ENCODE data around the gene TFR2. TPM values are rescaled to one million over a fixed set of nuclear protein-coding genes. Genes with fewer than 3 reads are reported as not detected.

TFR2 gene
- total RNA-seq, 1 experiment from 2014 or later: 9.1 TPM

DNA sequence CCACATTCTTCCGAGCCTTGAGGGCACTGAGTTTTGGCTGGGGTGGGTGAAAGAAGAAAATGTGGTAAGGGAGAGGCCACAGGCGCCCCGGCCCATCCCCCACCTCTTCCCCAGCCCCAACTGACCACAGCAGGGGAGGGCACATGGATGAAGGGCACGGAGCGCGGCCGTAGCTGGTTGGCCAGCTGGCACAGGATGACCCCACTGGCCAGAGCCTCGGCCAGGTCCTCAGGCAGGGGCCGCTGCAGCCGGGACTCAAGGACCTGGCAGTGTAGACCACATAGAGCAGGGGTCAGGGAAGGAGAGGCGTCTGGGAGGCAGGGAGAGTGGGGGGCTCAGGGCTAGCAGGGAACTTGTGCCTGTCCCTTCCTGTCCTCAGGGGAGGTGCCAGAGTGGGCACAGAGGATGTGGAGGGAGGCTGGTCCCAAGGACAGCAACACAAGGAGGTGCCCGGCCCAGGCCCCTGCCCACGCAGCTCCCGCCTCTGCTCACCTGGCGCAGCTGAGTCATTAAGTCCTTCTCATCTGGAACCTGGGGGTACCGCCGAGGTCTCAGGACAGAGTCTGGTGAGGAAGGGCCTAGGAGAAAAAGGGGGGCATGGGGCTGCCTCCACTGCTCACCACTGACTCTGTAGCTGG, 65.5 kb downstream of the TFR2 start:
- no peaks in the 10 kb centered on the region for H3K9me3 ChIP-seq (ENCODE audit: control insufficient read depth, insufficient read depth, low read depth, low read length)
- H3K36me3 ChIP-seq (ENCODE audit: control insufficient read depth, insufficient read depth, low read length): no peaks in the 10 kb centered on the region
- H3K4me3 ChIP-seq (ENCODE audit: low read depth in 2 of 2, low read length in 2 of 2): no peak overlapping the region
- POLR2A ChIA-PET: no interaction called here
- BruUV-seq (replicated peaks): no TSS peak
- DNase-seq (ENCODE audit: low read depth, low spot score) (no peak), ATAC-seq (no peak)
- peaks cover 15% of the 10 kb centered on the region for H3K4me1 ChIP-seq (ENCODE audit: control insufficient read depth, insufficient read depth, low read length)
- H3K27ac ChIP-seq (ENCODE audit: low read length): no peak overlapping the region
- no peaks in the 10 kb centered on the region for H3K27me3 ChIP-seq (ENCODE audit: control insufficient read depth, insufficient read depth, low read length)
- intact Hi-C loops (cut with micrococcal nuclease; ENCODE audit: unreplicated experiment) (no loop called here), in situ Hi-C loops (cut with HindIII; ENCODE audit: low pct_unique_long_range_greater_than_20kb, low sequenced_read_pairs) (no loop called here)
- CTCF ChIA-PET: no interaction called here
- TF ChIP-seq POLR2AphosphoS5 (IDR thresholded peaks at IDR 0.05; ENCODE audit: low read depth, low read length): no peak
- TF ChIP-seq, protein P1, sequence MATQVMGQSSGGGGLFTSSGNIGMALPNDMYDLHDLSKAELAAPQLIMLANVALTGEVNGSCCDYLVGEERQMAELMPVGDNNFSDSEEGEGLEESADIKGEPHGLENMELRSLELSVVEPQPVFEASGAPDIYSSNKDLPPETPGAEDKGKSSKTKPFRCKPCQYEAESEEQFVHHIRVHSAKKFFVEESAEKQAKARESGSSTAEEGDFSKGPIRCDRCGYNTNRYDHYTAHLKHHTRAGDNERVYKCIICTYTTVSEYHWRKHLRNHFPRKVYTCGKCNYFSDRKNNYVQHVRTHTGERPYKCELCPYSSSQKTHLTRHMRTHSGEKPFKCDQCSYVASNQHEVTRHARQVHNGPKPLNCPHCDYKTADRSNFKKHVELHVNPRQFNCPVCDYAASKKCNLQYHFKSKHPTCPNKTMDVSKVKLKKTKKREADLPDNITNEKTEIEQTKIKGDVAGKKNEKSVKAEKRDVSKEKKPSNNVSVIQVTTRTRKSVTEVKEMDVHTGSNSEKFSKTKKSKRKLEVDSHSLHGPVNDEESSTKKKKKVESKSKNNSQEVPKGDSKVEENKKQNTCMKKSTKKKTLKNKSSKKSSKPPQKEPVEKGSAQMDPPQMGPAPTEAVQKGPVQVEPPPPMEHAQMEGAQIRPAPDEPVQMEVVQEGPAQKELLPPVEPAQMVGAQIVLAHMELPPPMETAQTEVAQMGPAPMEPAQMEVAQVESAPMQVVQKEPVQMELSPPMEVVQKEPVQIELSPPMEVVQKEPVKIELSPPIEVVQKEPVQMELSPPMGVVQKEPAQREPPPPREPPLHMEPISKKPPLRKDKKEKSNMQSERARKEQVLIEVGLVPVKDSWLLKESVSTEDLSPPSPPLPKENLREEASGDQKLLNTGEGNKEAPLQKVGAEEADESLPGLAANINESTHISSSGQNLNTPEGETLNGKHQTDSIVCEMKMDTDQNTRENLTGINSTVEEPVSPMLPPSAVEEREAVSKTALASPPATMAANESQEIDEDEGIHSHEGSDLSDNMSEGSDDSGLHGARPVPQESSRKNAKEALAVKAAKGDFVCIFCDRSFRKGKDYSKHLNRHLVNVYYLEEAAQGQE (IDR thresholded peaks at IDR 0.05; ENCODE audit: insufficient read depth in 1 of 2, low read depth in 2 of 2, low read length in 1 of 2): no peak
- no peak for TF ChIP-seq SIN3A (IDR thresholded peaks at IDR 0.05; ENCODE audit: borderline replicate concordance, insufficient read depth, low read depth, low read length)
- TF ChIP-seq TCF7L2 (IDR thresholded peaks at IDR 0.05; ENCODE audit: low read depth, low read length): no peak
- TF ChIP-seq, protein P2, sequence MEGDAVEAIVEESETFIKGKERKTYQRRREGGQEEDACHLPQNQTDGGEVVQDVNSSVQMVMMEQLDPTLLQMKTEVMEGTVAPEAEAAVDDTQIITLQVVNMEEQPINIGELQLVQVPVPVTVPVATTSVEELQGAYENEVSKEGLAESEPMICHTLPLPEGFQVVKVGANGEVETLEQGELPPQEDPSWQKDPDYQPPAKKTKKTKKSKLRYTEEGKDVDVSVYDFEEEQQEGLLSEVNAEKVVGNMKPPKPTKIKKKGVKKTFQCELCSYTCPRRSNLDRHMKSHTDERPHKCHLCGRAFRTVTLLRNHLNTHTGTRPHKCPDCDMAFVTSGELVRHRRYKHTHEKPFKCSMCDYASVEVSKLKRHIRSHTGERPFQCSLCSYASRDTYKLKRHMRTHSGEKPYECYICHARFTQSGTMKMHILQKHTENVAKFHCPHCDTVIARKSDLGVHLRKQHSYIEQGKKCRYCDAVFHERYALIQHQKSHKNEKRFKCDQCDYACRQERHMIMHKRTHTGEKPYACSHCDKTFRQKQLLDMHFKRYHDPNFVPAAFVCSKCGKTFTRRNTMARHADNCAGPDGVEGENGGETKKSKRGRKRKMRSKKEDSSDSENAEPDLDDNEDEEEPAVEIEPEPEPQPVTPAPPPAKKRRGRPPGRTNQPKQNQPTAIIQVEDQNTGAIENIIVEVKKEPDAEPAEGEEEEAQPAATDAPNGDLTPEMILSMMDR (IDR thresholded peaks at IDR 0.05): no peak

DNA sequence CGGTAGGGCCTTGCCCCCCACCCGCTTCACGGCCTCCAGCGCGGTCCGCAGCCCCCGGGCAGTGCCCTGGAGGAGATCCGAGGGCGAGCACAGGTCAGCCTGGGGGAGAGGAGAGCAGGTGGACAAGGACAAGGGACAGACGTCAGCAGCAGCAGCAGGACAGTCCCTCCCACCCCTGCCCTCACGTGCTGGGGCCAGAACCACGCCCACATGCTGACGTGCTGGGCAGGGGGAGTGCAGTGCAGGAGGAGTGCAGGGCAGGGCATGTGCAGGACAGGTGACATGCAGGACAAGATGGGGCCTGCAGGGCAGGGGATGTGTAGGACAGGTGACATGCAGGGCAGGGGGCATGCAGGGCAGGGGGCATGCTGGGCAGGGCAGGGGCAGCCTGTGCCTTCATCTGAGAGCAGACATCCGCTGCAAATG, 66.1 kb downstream of the TFR2 start:
- intact Hi-C loops (cut with micrococcal nuclease; ENCODE audit: unreplicated experiment) (no loop called here), in situ Hi-C loops (cut with HindIII; ENCODE audit: low pct_unique_long_range_greater_than_20kb, low sequenced_read_pairs) (no loop called here)
- Histone ChIP-seq H3K4me3 (ENCODE audit: low read depth in 2 of 2, low read length in 2 of 2) (no peak overlapping the region), H3K4me1 (ENCODE audit: control insufficient read depth, insufficient read depth, low read length) (peaks cover 20% of the 10 kb centered on the region), H3K9me3 (ENCODE audit: control insufficient read depth, insufficient read depth, low read depth, low read length) (no peaks in the 10 kb centered on the region), H3K27me3 (ENCODE audit: control insufficient read depth, insufficient read depth, low read length) (no peaks in the 10 kb centered on the region), H3K36me3 (ENCODE audit: control insufficient read depth, insufficient read depth, low read length) (no peaks in the 10 kb centered on the region), H3K27ac (ENCODE audit: low read length) (no peak overlapping the region)
- POLR2A ChIA-PET: no interaction called here
- BruUV-seq (replicated peaks): no TSS peak
- TF ChIP-seq, protein P2 (IDR thresholded peaks at IDR 0.05): no peak
- CTCF ChIA-PET: no interaction called here
- ATAC-seq (peak; percentile 4; the same call in 1 of the 2 replicates), DNase-seq (ENCODE audit: low read depth, low spot score) (no peak)
